Fibroblast of skin of left biceps (primary cell): ENCODE results near the gene ABCA13.
A peak's percentile ranks its signal among the peaks of the same experiment; 100 is the strongest.

Experiments used
- DNase-seq, 2 experiments: peaks; one replicate each; pipeline ENCODE4 v3.0.0-alpha.2; 2013; ENCODE audit warnings: low read depth in 2 of 2

Gene ABCA13

DNA sequence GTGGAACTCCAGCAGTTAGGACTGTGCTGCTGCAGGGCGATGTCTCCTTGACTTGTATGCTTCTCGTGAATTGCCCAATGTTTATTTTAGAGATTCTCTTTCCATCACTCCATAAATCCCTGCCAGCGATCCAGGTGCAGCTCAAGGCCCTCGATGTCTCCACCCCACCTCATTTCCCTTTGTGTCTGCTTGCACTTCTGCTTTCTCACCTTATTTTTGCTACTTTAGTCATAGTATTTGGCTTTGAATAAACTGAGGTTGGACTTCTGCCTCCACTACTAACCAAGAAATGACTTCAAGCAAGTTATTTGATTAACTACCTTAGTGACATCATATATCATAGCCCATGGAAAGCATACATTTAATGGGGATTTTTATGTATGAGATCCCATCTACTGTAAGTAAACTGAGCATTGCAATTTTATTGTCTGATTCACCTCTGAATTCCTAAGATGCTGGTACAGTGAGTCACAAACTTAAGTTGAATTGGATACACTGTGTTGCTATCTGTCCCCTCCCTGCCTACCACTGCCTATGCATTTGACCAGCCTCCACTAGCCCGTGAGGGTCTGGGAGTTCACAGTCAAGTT lies 255.8 kb downstream of the ABCA13 start:
- peak in 1 of 2 experiments; percentile 1 for DNase-seq

- DNase-seq = no peak
Measured at GRCh38 chr7:48427671-48428070, 256.4 kb downstream of the ABCA13 start.

GRCh38 chr7:48428091-48428684 lies 256.9 kb downstream of the ABCA13 start:
- no peak for DNase-seq

DNA sequence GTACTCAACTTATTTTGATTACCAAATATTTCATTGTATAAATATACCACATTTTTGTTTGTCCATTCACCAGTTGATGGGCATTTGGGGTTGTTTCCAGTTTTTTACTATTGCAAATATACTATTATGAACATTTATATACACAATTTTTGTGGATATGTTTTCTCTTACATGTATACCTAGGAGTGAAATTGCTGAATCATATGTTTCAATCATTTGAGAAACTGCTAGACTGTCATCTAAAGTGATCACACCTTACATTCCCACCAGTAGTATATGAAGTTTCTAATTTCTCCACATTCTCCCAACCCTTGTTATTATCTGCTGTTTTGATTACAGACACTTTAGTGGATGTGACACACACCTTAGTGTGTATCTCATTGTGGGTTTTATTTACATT lies 257.9 kb downstream of the ABCA13 start:
- DNase-seq = no peak

- DNase-seq = no peak
Measured at GRCh38 chr7:48438206-48438605, 266.9 kb downstream of the ABCA13 start.

DNA sequence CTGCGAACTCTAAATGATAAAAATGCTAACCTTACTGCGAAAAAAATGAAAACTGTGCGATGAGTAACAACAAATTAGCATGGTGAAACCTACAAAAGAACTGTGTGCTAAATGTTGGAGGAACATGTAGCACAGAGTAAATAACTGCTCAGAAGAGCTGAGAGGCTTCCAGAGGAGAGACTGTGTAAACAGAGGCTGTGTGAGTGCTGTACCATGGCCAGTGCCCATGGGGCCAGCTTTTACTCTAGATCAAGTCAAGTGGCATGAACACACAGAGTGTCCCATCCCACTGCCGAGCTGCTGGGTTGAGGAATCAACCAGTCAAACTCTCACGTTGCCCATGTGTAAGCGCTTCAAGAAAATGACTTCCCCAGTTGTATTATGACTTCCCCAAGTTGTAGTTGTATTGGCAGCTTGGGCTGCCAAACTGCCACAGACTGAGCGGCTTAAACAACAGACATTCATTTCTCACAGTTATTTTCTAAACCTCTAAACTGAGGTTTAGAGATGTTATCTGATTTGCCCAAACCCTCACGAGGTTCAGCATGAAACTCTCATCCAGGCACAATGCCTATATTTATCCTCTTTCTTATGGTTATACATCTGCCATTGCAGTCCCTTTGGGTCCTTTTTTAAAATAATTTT lies 270.7 kb downstream of the ABCA13 start:
- DNase-seq = no peak

- no peak for DNase-seq
Measured at GRCh38 chr7:48443051-48443450, 271.8 kb downstream of the ABCA13 start.

- no peak for DNase-seq
Measured at GRCh38 chr7:48446721-48447120, 275.5 kb downstream of the ABCA13 start.

GRCh38 chr7:48452218-48452617 lies 281.0 kb downstream of the ABCA13 start:
- no peak for DNase-seq

GRCh38 chr7:48454750-48455192 lies 283.5 kb downstream of the ABCA13 start:
- DNase-seq = no peak

DNA sequence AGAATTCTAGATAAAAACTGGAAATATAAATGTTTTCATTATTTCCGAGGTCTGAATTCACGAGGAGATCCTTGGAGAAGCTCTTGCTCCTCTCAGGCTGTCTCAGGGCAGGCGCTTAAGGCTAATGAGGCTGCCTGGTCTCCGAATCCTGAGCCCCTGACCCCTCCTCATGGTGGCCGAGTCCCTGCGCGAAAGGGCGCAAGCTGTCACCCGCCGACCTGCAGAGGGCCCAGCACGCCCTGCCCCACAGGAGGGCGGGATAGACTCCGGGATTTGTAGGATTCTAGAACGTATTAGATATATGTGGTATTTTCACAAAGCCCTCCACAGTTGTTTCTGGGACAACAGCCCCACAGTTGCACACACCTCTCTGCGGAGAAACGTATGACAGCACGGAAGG lies 284.1 kb downstream of the ABCA13 start:
- no peak for DNase-seq

- DNase-seq = no peak
Measured at GRCh38 chr7:48458701-48459524, 287.7 kb downstream of the ABCA13 start.

- DNase-seq = no peak
Measured at GRCh38 chr7:48466713-48467112, 295.5 kb downstream of the ABCA13 start.

GRCh38 chr7:48471196-48471595 lies 299.9 kb downstream of the ABCA13 start:
- no peak for DNase-seq

GRCh38 chr7:48472640-48473039 lies 301.4 kb downstream of the ABCA13 start:
- no peak for DNase-seq

- DNase-seq = no peak
Measured at GRCh38 chr7:48473205-48473865, 302.1 kb downstream of the ABCA13 start.

DNA sequence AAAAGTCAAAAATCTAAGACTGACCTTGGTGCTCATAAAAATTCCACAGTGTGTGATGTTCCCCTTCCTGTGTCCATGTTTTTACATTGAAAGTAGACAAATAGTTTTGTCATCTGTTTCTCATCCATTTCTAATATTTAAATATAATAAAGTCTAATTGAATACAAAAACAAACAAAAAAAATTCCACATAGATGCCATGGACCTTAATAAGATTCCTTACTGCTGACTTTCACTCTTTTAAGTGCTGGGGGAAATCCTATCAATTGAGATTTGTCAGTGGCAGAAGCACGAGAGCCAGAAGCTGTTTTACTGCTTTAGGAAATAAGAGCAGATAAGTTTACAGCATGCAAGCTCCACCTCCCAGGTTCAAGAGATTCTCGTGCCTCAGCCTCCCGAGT lies 310.0 kb downstream of the ABCA13 start:
- DNase-seq = no peak

DNA sequence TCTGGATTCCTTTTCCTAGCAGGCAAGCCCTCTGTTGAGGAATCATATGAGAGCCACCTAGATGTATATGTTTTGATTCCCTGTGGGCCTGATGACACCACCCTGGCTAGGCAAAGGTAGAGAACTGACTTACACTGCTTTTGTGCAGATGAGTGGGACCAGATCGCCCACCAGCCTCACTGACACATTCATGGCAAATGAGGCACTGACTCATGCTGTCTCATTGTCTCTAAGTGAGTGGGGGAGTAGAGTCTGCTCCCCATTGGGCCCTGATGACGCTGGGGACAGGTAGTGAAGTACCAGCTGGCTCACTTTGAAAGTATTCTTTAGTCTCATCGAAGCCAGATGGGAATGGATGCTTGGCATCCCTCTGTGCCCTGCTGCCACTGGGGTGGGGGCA lies 326.3 kb downstream of the ABCA13 start:
- DNase-seq = no peak

DNA sequence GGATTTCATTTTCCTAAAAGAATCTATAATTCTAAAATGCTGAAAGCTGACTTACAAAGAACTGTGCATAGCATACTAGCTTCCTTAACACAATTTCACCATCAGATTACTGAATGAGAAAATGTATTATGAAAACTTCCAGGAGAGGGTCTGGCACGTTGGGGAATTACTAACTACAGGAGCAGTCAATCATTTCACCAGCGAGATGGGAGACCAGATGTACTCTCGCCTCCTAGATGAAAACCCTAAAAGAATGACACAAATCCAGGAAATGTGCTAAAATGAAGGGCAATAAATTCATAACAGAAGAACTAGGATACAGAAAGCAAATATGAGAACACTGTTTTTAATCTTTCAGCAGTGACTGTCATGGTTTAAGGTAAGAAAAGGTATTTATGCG lies 330.8 kb downstream of the ABCA13 start:
- no peak for DNase-seq

- no peak for DNase-seq
Measured at GRCh38 chr7:48505051-48505450, 333.8 kb downstream of the ABCA13 start.

- DNase-seq = no peak
Measured at GRCh38 chr7:48505466-48505865, 334.2 kb downstream of the ABCA13 start.

GRCh38 chr7:48506569-48506968 lies 335.3 kb downstream of the ABCA13 start:
- no peak for DNase-seq
